ENCODE data around the gene DSC3.

Gene DSC3

GRCh38 chr18:30969670-30970170 is 72.8 kb downstream of the DSC3 start:
- DNase-seq: no peak

GRCh38 chr18:30967701-30968100 is 74.8 kb downstream of the DSC3 start:
- no peak for DNase-seq

- DNase-seq: no peak
Observed at GRCh38 chr18:30965237-30965636, 77.3 kb downstream of the DSC3 start.

DNA sequence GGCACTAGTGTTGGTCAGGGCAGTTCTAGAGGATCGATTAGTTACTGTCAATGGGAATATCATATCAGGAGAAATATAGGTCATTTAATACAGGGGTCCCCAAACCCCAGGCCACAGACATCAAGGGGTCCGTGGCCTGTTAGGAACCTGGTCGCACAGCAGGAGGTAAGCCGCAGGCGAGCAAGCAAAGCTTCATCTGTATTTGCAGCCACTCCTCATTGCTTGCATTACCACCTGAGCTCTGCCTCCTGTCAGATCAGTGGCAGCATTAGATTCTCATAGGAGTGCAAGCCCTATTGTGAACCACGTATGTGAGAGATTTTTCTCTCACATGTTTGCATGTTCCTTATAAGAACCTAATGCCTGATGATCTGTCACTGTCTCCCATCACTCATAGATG is 81.9 kb downstream of the DSC3 start:
- no peak for DNase-seq

- no peak for DNase-seq
Observed at GRCh38 chr18:30957066-30957465, 85.5 kb downstream of the DSC3 start.

DNA sequence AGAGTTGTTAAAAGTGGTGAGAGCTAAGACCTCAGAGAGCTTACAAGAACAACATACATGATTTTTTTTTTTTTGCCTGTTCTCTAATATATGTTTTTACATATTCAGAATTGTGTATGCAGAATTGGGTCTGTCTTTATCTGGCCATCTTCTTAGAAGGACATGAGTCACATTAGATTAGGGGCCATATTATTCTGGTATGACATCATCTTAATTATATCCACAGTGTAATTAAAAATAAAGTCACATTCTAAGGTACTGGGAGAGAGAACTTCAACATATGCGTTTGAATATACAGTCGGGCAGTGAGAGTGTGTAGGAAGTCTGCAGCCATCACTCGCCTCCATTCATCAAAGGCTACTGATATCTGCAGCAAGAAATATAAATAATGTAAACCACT is 88.3 kb downstream of the DSC3 start:
- DNase-seq: no peak

- DNase-seq: no peak
Observed at GRCh38 chr18:30945761-30946160, 96.8 kb downstream of the DSC3 start.

DNA sequence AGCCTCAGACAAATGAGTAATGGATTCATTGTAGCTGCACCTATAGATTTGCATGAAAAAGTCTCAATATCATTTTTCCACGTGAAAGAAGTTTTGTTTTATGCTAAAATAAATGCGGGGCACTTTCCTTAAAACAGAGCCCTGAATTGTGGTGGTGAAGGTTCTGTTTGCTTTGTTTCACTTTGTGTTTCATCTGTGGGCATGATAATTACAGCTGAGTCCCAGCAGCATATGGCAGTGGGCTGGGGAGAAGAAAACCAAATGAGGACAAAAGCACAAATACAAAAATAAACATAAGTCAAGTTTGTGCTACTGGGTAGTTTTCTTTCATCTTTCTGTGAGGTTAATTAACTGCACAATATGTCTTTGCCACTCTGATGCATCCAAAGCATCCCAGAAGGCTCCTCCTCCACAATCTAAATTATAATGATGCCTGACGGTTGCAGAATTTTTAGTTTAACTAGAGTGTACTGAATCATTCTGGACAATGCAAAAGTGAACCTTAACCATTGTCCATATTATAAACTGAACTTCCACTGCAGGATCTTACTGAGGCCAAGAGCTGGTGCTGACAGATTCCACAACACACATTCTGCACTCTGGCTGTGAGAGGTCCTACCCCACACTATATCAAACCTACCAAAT is 97.6 kb downstream of the DSC3 start:
- DNase-seq: no peak

- DNase-seq: no peak
Observed at GRCh38 chr18:30940952-30941539, 101.5 kb downstream of the DSC3 start.

All from NCI-H187 (cell line).